HEK293 (cell line): Measurements from ENCODE around the gene ALDH8A1.

Source experiments
- KLF16 ChIP-seq: fragments of 450-650 bp; formaldehyde crosslinking; IDR thresholded peaks from 2 replicates; pipeline ENCODE4 v1.5.1; 2017; ENCODE audit warnings: missing biosample characterization, missing genetic modification characterization
- MZF1 ChIP-seq: fragments of 450-650 bp; formaldehyde crosslinking; IDR thresholded peaks from 2 replicates; pipeline ENCODE4 v1.5.1; 2017; ENCODE audit warnings: missing biosample characterization, missing genetic modification characterization, borderline replicate concordance
- ZNF423 ChIP-seq: fragments of 450-650 bp; formaldehyde crosslinking; IDR thresholded peaks from 2 replicates; pipeline ENCODE4 v1.5.1; 2016; ENCODE audit warnings: missing biosample characterization, missing genetic modification characterization
- ZNF433 ChIP-seq: fragments of 450-650 bp; formaldehyde crosslinking; IDR thresholded peaks from 2 replicates; pipeline ENCODE4 v1.5.1; 2016; ENCODE audit warnings: missing biosample characterization, missing genetic modification characterization, low read depth
- ZNF837 ChIP-seq: fragments of 450-650 bp; formaldehyde crosslinking; IDR thresholded peaks from 2 replicates; pipeline ENCODE4 v1.5.1; 2016; ENCODE audit warnings: missing biosample characterization, missing genetic modification characterization
- TF ChIP-seq, protein P1 (sequence below): fragments of 450-650 bp; formaldehyde crosslinking; IDR thresholded peaks from 2 replicates; pipeline ENCODE4 v1.5.1; 2016; ENCODE audit warnings: missing biosample characterization, missing genetic modification characterization

DNA sequence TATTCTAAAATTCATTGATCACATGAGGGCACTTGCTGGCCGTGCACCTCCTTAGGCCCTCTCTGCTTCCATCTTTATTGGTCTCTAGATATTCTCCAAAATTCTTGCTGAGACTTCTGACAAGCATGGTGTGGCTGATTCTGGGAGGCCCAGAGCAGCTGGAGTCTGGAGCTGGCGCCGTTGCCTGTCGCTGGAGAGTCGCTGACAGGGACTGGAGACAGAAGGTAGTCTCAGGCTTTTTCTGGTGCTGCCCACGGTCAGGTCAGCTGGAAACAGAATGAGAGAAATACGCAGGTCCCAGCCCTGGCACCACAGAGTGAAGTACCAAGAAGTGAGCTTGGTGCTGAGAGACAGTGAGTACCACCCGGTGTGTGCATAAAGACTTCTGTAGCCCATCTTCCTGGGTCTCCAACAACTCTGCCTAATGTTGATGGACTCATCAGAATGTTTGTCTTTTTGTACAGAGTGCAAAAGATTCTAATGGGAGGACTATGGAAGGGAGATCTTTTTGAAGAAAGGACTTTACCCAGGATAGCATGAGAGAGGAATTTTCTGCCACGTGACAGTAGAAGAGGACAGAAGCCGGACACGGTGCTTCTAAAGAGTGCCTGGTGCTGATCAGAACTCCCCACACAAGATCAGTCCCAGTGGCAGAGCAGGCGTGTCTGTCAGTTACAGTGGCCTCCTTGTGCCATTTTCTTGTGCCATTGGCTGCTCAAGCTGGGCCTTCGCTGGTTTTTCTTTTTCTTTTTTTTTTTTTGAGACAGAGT is 1.8 kb upstream of the ALDH8A1 start:
- no peak for TF ChIP-seq ZNF433 (tag by site-specific recombination)
- no peak for TF ChIP-seq ZNF837 (tag by site-specific recombination)
- no peak for TF ChIP-seq MZF1 (tag by site-specific recombination)
- TF ChIP-seq, protein P1, sequence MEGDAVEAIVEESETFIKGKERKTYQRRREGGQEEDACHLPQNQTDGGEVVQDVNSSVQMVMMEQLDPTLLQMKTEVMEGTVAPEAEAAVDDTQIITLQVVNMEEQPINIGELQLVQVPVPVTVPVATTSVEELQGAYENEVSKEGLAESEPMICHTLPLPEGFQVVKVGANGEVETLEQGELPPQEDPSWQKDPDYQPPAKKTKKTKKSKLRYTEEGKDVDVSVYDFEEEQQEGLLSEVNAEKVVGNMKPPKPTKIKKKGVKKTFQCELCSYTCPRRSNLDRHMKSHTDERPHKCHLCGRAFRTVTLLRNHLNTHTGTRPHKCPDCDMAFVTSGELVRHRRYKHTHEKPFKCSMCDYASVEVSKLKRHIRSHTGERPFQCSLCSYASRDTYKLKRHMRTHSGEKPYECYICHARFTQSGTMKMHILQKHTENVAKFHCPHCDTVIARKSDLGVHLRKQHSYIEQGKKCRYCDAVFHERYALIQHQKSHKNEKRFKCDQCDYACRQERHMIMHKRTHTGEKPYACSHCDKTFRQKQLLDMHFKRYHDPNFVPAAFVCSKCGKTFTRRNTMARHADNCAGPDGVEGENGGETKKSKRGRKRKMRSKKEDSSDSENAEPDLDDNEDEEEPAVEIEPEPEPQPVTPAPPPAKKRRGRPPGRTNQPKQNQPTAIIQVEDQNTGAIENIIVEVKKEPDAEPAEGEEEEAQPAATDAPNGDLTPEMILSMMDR (tag by site-specific recombination): no peak
- no peak for TF ChIP-seq KLF16
- TF ChIP-seq ZNF423 (tag by site-specific recombination): no peak
